ENCODE data around the gene ANKRD49. TPM values are rescaled to one million over a fixed set of nuclear protein-coding genes. Genes with fewer than 3 reads are reported as not detected.

Gene ANKRD49
- total RNA-seq, 1 experiment from 2014 or later = 12.7 TPM

- Histone ChIP-seq H3F3A (ENCODE audit: insufficient read depth, low read depth) (peaks cover 18% of the 10 kb centered on the region), H3K79me2 (ENCODE audit: low read depth) (peaks cover 33% of the 10 kb centered on the region), H3K4me1 (replicated peaks; ENCODE audit: insufficient read depth) (peaks cover 50% of the 10 kb centered on the region), H3K9me2 (ENCODE audit: insufficient read depth) (no peaks in the 10 kb centered on the region), H3K27ac (peak within 1 kb of the TSS; percentile 85), H2AFZ (peak within 1 kb of the TSS; percentile 95), H3K27me3 (ENCODE audit: insufficient read depth, low read depth) (no peaks in the 10 kb centered on the region), H3K4me2 (peak within 1 kb of the TSS; percentile 82), H4K20me1 (ENCODE audit: insufficient read depth) (no peaks in the 10 kb centered on the region; the same call in 1 of the 2 replicates), H3K36me3 (ENCODE audit: low read depth) (no peaks in the 10 kb centered on the region), H3K4me3 (peak within 1 kb of the TSS; percentile 87), H3K9me3 (ENCODE audit: insufficient read depth, low read depth) (no peaks in the 10 kb centered on the region)
- CTCF ChIA-PET = no interaction called here
- POLR2A ChIA-PET (ENCODE audit: unreplicated experiment) = interaction anchor here (0.6 to 0.7 kb wide), 5 partner anchors 9 to 1834 kb away, joined by 3 to 8 read pairs (median 4); no protein-coding TSS in a partner anchor
- BruUV-seq (replicated peaks) = no TSS peak
- TF ChIP-seq, protein P1, sequence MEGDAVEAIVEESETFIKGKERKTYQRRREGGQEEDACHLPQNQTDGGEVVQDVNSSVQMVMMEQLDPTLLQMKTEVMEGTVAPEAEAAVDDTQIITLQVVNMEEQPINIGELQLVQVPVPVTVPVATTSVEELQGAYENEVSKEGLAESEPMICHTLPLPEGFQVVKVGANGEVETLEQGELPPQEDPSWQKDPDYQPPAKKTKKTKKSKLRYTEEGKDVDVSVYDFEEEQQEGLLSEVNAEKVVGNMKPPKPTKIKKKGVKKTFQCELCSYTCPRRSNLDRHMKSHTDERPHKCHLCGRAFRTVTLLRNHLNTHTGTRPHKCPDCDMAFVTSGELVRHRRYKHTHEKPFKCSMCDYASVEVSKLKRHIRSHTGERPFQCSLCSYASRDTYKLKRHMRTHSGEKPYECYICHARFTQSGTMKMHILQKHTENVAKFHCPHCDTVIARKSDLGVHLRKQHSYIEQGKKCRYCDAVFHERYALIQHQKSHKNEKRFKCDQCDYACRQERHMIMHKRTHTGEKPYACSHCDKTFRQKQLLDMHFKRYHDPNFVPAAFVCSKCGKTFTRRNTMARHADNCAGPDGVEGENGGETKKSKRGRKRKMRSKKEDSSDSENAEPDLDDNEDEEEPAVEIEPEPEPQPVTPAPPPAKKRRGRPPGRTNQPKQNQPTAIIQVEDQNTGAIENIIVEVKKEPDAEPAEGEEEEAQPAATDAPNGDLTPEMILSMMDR (conservative IDR thresholded peaks at IDR 0.05) = no peak
- TF ChIP-seq EZH2 (IDR thresholded peaks at IDR 0.05; ENCODE audit: low read depth) = no peak
- DNase-seq = peak; percentile 90 to 95
- intact Hi-C loops (cut with micrococcal nuclease; ENCODE audit: unreplicated experiment) = loop anchor here (1.0 to 5.0 kb wide), 2 partner anchors 44 to 193 kb away; no protein-coding TSS in a partner anchor
These were observed 50.2 kb downstream of the ANKRD49 start, which contains the start of gene FUT4 for GRCh38 chr11:94543695-94544645. Gene FUT4 (plus strand): TSS chr11:94543921. CDS start chr11:94544134, 213 bp downstream.

DNA sequence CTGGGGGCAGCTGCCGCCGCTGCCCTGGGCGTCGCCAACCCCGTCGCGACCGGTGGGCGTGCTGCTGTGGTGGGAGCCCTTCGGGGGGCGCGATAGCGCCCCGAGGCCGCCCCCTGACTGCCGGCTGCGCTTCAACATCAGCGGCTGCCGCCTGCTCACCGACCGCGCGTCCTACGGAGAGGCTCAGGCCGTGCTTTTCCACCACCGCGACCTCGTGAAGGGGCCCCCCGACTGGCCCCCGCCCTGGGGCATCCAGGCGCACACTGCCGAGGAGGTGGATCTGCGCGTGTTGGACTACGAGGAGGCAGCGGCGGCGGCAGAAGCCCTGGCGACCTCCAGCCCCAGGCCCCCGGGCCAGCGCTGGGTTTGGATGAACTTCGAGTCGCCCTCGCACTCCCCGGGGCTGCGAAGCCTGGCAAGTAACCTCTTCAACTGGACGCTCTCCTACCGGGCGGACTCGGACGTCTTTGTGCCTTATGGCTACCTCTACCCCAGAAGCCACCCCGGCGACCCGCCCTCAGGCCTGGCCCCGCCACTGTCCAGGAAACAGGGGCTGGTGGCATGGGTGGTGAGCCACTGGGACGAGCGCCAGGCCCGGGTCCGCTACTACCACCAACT, 51.0 kb downstream of the ANKRD49 start:
- Histone ChIP-seq H3K27ac (peak overlapping the region; percentile 85; the same call in 1 of the 2 replicates), H3K4me2 (peak overlapping the region; percentile 82), H4K20me1 (ENCODE audit: insufficient read depth) (no peaks in the 10 kb centered on the region; the same call in 1 of the 2 replicates), H3K27me3 (ENCODE audit: insufficient read depth, low read depth) (no peaks in the 10 kb centered on the region), H3K4me1 (replicated peaks; ENCODE audit: insufficient read depth) (peaks cover 45% of the 10 kb centered on the region), H3K79me2 (ENCODE audit: low read depth) (peaks cover 34% of the 10 kb centered on the region), H3K9me3 (ENCODE audit: insufficient read depth, low read depth) (no peaks in the 10 kb centered on the region), H3K9me2 (ENCODE audit: insufficient read depth) (no peaks in the 10 kb centered on the region), H3F3A (ENCODE audit: insufficient read depth, low read depth) (peaks cover 18% of the 10 kb centered on the region), H2AFZ (peak overlapping the region; percentile 95), H3K4me3 (peak overlapping the region; percentile 87), H3K36me3 (ENCODE audit: low read depth) (no peaks in the 10 kb centered on the region)
- BruUV-seq (replicated peaks) = no TSS peak
- ChIA-PET POLR2A (ENCODE audit: unreplicated experiment) (interaction anchor here (0.6 to 0.7 kb wide), 4 partner anchors 8 to 1833 kb away, joined by 3 to 8 read pairs (median 4); no protein-coding TSS in a partner anchor), CTCF (no interaction called here)
- no peak for DNase-seq
- TF ChIP-seq, protein P1 (conservative IDR thresholded peaks at IDR 0.05) = no peak
- no peak for TF ChIP-seq EZH2 (IDR thresholded peaks at IDR 0.05; ENCODE audit: low read depth)
- intact Hi-C loops (cut with micrococcal nuclease; ENCODE audit: unreplicated experiment) = loop anchor here (1.0 to 5.0 kb wide), 2 partner anchors 44 to 193 kb away; no protein-coding TSS in a partner anchor

Measured in PC-9 (cell line).